GM23338 (cell line): ENCODE measurements around the gene SRP72. TPM values are rescaled to one million over a fixed set of nuclear protein-coding genes. Genes with fewer than 3 reads are reported as not detected.

ENCODE experiments used
- ATAC-seq: fragments of 200-7000 bp; cut with Tn5 transposase; 3 replicates; pipeline ENCODE4 v1.9.1; 2020
- DNase-seq: peaks from one replicate; pipeline ENCODE4 v3.0.0-alpha.2; 2015; ENCODE audit warnings: low spot score
- H2AFZ ChIP-seq: fragments of 200-600 bp; sonication (generic); 2 replicates; pipeline ENCODE4 v1.8.0; 2016; ENCODE audit warnings: antibody characterized with exemption, mild to moderate bottlenecking, moderate library complexity
- H3F3A ChIP-seq: fragments of 200-600 bp; sonication (generic); replicated peaks from 2 replicates; pipeline ENCODE4 v1.8.0; 2017; ENCODE audit warnings: antibody characterized with exemption, mixed run types, low read depth
- H3K27ac ChIP-seq: fragments of 200-600 bp; sonication (generic); 2 replicates; pipeline ENCODE4 v1.6.1; 2016; ENCODE audit warnings: low read depth
- H3K27me3 ChIP-seq: fragments of 200-600 bp; sonication (generic); 2 replicates; pipeline ENCODE4 v1.8.0; 2016; ENCODE audit warnings: mild to moderate bottlenecking, mixed run types, moderate library complexity; ENCODE audit not compliant: insufficient read depth
- H3K36me3 ChIP-seq: fragments of 200-600 bp; sonication (generic); 2 replicates; pipeline ENCODE4 v1.8.0; 2016; ENCODE audit warnings: mild to moderate bottlenecking; ENCODE audit not compliant: insufficient read depth
- H3K4me1 ChIP-seq: fragments of 200-600 bp; sonication (generic); 2 replicates; pipeline ENCODE4 v1.8.0; 2016; ENCODE audit warnings: mild to moderate bottlenecking, moderate library complexity; ENCODE audit not compliant: insufficient read depth
- H3K4me2 ChIP-seq: fragments of 200-600 bp; sonication (generic); 2 replicates; pipeline ENCODE4 v1.7.1; 2017; ENCODE audit warnings: mixed run types
- H3K4me3 ChIP-seq: fragments of 200-600 bp; sonication (generic); 2 replicates; pipeline ENCODE4 v1.6.1; 2016; ENCODE audit warnings: mixed run types
- H3K79me2 ChIP-seq: fragments of 200-600 bp; sonication (generic); replicated peaks from 2 replicates; pipeline ENCODE4 v1.8.0; 2017; ENCODE audit warnings: mild to moderate bottlenecking; ENCODE audit not compliant: insufficient read depth
- H3K9me2 ChIP-seq: fragments of 200-600 bp; sonication (generic); 2 replicates; pipeline ENCODE4 v1.8.0; 2017; ENCODE audit not compliant: insufficient read depth
- H4K20me1 ChIP-seq: fragments of 200-600 bp; sonication (generic); replicated peaks from 2 replicates; pipeline ENCODE4 v1.8.0; 2017; ENCODE audit warnings: mild to moderate bottlenecking; ENCODE audit not compliant: insufficient read depth
- H3K27ac Mint-ChIP-seq: 2 replicates; pipeline ENCODE4 v1.8.0; 2020; ENCODE audit warnings: inconsistent platforms, mild to moderate bottlenecking, moderate library complexity, mixed read lengths
- H3K27me3 Mint-ChIP-seq: 3 replicates; pipeline ENCODE4 v1.8.0; 2022; ENCODE audit warnings: low read depth, mild to moderate bottlenecking, moderate library complexity, mixed read lengths, inconsistent platforms; ENCODE audit not compliant: insufficient read depth, poor library complexity
- H3K36me3 Mint-ChIP-seq: 3 replicates; pipeline ENCODE4 v1.8.0; 2021; ENCODE audit warnings: low read depth, mild to moderate bottlenecking, inconsistent platforms, moderate library complexity, mixed read lengths
- H3K4me1 Mint-ChIP-seq: 3 replicates; pipeline ENCODE4 v1.8.0; 2020; ENCODE audit warnings: mild to moderate bottlenecking, inconsistent platforms, mixed read lengths
- H3K4me3 Mint-ChIP-seq: 3 replicates; pipeline ENCODE4 v1.8.0; 2021; ENCODE audit warnings: moderate library complexity, mild to moderate bottlenecking, inconsistent platforms, mixed read lengths
- H3K9me3 Mint-ChIP-seq: 3 replicates; pipeline ENCODE4 v1.8.0; 2020; ENCODE audit warnings: moderate library complexity, mild to moderate bottlenecking, inconsistent platforms, mixed read lengths
- CREB1 ChIP-seq: fragments of 250-450 bp; sonication (Bioruptor Pico); IDR thresholded peaks from 2 replicates; pipeline ENCODE4 v1.5.0; 2020; ENCODE audit warnings: low read depth, mild to moderate bottlenecking, moderate library complexity
- EZH2 ChIP-seq: fragments of 200-600 bp; sonication (generic); IDR thresholded peaks from one replicate; pipeline ENCODE4 v1.8.0; 2017; ENCODE audit warnings: antibody characterized with exemption, mild to moderate bottlenecking, low read depth; ENCODE audit not compliant: unreplicated experiment
- EZH2phosphoT487 ChIP-seq: fragments of 200-600 bp; sonication (generic); IDR thresholded peaks from one replicate; pipeline ENCODE4 v1.8.1; 2018; ENCODE audit warnings: antibody characterized with exemption; ENCODE audit not compliant: unreplicated experiment
- JUNB ChIP-seq: IDR thresholded peaks from one replicate; pipeline ENCODE4 v1.6.1; 2016; ENCODE audit warnings: antibody characterized with exemption; ENCODE audit not compliant: unreplicated experiment
- NANOG ChIP-seq: IDR thresholded peaks from 2 replicates; pipeline ENCODE4 v1.6.1; 2016; ENCODE audit warnings: antibody characterized with exemption, borderline replicate concordance
- POLR2AphosphoS5 ChIP-seq: IDR thresholded peaks from 2 replicates; pipeline ENCODE4 v1.6.1; 2016; ENCODE audit warnings: antibody characterized with exemption, low read depth
- STAT1 ChIP-seq: IDR thresholded peaks from one replicate; pipeline ENCODE4 v1.6.1; 2016; ENCODE audit warnings: antibody characterized with exemption; ENCODE audit not compliant: unreplicated experiment
- ZNF114 ChIP-seq: fragments of 250-450 bp; sonication (Bioruptor Pico); IDR thresholded peaks from 2 replicates; pipeline ENCODE4 v1.5.0; 2020; ENCODE audit warnings: mild to moderate bottlenecking, moderate library complexity
- ZNF331 ChIP-seq: fragments of 250-450 bp; sonication (Bioruptor Pico); IDR thresholded peaks from 2 replicates; pipeline ENCODE4 v1.5.0; 2020; ENCODE audit warnings: low read depth, mild to moderate bottlenecking, moderate library complexity
- polyA plus RNA-seq: library from polyadenylated mRNA; unstranded; fragments of >200 nt; fragmentation: Nextera tagmentation; extraction: Ambion mirVana; gene quantifications from 2 replicates; pipeline ENCODE4 v1.2.1, GENCODE V29; 2016
- total RNA-seq: library from RNA; depleted of rRNA; stranded (reverse); fragments of >200 nt; shearing (Covaris generic); gene quantifications from 2 replicates; pipeline ENCODE4 v1.2.3, GENCODE V29; 2014
- TF ChIP-seq, protein P1 (sequence below), 2 experiments: fragments of 200-600 bp in 1 of 2; sonication (generic) in 1 of 2; conservative IDR thresholded peaks; 2 replicates each; pipeline versions ENCODE4 v1.5.1 to v1.6.1; 2016 to 2017; ENCODE audit warnings: antibody characterized with exemption in 2 of 2, low read depth in 2 of 2, mild to moderate bottlenecking in 2 of 2, moderate library complexity in 1 of 2
- TF ChIP-seq, protein P2 (sequence below): IDR thresholded peaks from 2 replicates; pipeline ENCODE4 v1.6.1; 2016; ENCODE audit warnings: antibody characterized with exemption
- TF ChIP-seq, protein P3 (sequence below): fragments of 250-450 bp; sonication (Bioruptor Pico); IDR thresholded peaks from 2 replicates; pipeline ENCODE4 v1.5.0; 2020; ENCODE audit warnings: mild to moderate bottlenecking, moderate library complexity
- TF ChIP-seq, protein P4 (sequence below): IDR thresholded peaks from one replicate; pipeline ENCODE4 v1.6.1; 2018; ENCODE audit warnings: antibody characterized with exemption; ENCODE audit not compliant: unreplicated experiment

Gene SRP72
- total and polyA plus RNA-seq, 2 experiments from 2014 or later, result 84.6 to 174 TPM

DNA sequence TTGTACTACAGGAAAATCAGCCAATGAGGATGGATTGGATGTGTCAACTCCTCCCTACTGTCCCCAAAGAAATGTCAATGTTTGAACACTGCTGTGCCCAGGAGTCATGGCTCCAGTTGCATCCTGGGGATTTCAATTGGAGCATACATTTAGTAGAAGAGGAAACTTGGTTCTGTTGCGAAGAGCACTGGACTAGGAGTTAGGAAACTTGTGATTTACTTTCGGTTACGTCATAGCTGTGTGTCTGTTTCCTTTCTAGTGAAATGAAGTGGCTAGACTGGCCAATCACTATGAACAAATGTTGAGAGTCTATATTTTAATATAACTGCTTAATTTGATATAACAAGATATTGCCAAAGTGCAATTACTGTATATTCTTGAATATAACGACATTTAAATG is 73.4 kb downstream of the SRP72 start:
- no peaks in the 10 kb centered on the region; the same call in 2 of the 3 replicates for H3K4me1 Mint-ChIP-seq
- H3K27me3 Mint-ChIP-seq, result peaks cover 5% of the 10 kb centered on the region

More for the DNA sequence above, 73.4 kb downstream of the SRP72 start:
- no peak overlapping the region for H3K4me3 Mint-ChIP-seq
- no peaks in the 10 kb centered on the region; the same call in 2 of the 3 replicates for H3K9me3 Mint-ChIP-seq
- DNase-seq (no peak), ATAC-seq (no peak)
- H3K9me2 ChIP-seq, result no peaks in the 10 kb centered on the region
- no peak overlapping the region for H3K4me3 ChIP-seq
- H3K27ac ChIP-seq, result no peak overlapping the region
- H3K27ac Mint-ChIP-seq, result no peak overlapping the region
- H3K4me1 ChIP-seq, result no peaks in the 10 kb centered on the region
- no peaks in the 10 kb centered on the region for H3F3A ChIP-seq
- no peaks in the 10 kb centered on the region for H3K79me2 ChIP-seq
- no peaks in the 10 kb centered on the region for H3K36me3 Mint-ChIP-seq
- no peaks in the 10 kb centered on the region for H4K20me1 ChIP-seq
- TF ChIP-seq, protein P1, sequence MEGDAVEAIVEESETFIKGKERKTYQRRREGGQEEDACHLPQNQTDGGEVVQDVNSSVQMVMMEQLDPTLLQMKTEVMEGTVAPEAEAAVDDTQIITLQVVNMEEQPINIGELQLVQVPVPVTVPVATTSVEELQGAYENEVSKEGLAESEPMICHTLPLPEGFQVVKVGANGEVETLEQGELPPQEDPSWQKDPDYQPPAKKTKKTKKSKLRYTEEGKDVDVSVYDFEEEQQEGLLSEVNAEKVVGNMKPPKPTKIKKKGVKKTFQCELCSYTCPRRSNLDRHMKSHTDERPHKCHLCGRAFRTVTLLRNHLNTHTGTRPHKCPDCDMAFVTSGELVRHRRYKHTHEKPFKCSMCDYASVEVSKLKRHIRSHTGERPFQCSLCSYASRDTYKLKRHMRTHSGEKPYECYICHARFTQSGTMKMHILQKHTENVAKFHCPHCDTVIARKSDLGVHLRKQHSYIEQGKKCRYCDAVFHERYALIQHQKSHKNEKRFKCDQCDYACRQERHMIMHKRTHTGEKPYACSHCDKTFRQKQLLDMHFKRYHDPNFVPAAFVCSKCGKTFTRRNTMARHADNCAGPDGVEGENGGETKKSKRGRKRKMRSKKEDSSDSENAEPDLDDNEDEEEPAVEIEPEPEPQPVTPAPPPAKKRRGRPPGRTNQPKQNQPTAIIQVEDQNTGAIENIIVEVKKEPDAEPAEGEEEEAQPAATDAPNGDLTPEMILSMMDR (conservative IDR thresholded peaks at IDR 0.05; ENCODE audit: low read depth in 2 of 2), result no peak
- TF ChIP-seq ZNF114 (CRISPR knock-in tag) (no peak), CREB1 (CRISPR knock-in tag) (no peak), ZNF331 (CRISPR knock-in tag) (no peak), EZH2phosphoT487 (no peak), POLR2AphosphoS5 (no peak), JUNB (no peak), STAT1 (no peak), NANOG (no peak), EZH2 (no peak)
- TF ChIP-seq, protein P2, sequence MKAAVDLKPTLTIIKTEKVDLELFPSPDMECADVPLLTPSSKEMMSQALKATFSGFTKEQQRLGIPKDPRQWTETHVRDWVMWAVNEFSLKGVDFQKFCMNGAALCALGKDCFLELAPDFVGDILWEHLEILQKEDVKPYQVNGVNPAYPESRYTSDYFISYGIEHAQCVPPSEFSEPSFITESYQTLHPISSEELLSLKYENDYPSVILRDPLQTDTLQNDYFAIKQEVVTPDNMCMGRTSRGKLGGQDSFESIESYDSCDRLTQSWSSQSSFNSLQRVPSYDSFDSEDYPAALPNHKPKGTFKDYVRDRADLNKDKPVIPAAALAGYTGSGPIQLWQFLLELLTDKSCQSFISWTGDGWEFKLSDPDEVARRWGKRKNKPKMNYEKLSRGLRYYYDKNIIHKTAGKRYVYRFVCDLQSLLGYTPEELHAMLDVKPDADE, result no peak
- TF ChIP-seq, protein P3, sequence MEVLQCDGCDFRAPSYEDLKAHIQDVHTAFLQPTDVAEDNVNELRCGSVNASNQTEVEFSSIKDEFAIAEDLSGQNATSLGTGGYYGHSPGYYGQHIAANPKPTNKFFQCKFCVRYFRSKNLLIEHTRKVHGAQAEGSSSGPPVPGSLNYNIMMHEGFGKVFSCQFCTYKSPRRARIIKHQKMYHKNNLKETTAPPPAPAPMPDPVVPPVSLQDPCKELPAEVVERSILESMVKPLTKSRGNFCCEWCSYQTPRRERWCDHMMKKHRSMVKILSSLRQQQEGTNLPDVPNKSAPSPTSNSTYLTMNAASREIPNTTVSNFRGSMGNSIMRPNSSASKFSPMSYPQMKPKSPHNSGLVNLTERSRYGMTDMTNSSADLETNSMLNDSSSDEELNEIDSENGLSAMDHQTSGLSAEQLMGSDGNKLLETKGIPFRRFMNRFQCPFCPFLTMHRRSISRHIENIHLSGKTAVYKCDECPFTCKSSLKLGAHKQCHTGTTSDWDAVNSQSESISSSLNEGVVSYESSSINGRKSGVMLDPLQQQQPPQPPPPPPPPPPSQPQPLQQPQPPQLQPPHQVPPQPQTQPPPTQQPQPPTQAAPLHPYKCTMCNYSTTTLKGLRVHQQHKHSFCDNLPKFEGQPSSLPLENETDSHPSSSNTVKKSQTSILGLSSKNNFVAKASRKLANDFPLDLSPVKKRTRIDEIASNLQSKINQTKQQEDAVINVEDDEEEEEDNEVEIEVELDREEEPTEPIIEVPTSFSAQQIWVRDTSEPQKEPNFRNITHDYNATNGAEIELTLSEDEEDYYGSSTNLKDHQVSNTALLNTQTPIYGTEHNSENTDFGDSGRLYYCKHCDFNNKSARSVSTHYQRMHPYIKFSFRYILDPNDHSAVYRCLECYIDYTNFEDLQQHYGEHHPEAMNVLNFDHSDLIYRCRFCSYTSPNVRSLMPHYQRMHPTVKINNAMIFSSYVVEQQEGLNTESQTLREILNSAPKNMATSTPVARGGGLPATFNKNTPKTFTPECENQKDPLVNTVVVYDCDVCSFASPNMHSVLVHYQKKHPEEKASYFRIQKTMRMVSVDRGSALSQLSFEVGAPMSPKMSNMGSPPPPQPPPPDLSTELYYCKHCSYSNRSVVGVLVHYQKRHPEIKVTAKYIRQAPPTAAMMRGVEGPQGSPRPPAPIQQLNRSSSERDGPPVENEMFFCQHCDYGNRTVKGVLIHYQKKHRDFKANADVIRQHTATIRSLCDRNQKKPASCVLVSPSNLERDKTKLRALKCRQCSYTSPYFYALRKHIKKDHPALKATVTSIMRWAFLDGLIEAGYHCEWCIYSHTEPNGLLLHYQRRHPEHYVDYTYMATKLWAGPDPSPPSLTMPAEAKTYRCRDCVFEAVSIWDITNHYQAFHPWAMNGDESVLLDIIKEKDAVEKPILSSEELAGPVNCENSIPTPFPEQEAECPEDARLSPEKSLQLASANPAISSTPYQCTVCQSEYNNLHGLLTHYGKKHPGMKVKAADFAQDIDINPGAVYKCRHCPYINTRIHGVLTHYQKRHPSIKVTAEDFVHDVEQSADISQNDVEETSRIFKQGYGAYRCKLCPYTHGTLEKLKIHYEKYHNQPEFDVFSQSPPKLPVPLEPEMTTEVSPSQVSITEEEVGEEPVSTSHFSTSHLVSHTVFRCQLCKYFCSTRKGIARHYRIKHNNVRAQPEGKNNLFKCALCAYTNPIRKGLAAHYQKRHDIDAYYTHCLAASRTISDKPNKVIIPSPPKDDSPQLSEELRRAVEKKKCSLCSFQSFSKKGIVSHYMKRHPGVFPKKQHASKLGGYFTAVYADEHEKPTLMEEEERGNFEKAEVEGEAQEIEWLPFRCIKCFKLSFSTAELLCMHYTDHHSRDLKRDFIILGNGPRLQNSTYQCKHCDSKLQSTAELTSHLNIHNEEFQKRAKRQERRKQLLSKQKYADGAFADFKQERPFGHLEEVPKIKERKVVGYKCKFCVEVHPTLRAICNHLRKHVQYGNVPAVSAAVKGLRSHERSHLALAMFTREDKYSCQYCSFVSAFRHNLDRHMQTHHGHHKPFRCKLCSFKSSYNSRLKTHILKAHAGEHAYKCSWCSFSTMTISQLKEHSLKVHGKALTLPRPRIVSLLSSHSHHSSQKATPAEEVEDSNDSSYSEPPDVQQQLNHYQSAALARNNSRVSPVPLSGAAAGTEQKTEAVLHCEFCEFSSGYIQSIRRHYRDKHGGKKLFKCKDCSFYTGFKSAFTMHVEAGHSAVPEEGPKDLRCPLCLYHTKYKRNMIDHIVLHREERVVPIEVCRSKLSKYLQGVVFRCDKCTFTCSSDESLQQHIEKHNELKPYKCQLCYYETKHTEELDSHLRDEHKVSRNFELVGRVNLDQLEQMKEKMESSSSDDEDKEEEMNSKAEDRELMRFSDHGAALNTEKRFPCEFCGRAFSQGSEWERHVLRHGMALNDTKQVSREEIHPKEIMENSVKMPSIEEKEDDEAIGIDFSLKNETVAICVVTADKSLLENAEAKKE (CRISPR knock-in tag), result no peak
- TF ChIP-seq, protein P4, sequence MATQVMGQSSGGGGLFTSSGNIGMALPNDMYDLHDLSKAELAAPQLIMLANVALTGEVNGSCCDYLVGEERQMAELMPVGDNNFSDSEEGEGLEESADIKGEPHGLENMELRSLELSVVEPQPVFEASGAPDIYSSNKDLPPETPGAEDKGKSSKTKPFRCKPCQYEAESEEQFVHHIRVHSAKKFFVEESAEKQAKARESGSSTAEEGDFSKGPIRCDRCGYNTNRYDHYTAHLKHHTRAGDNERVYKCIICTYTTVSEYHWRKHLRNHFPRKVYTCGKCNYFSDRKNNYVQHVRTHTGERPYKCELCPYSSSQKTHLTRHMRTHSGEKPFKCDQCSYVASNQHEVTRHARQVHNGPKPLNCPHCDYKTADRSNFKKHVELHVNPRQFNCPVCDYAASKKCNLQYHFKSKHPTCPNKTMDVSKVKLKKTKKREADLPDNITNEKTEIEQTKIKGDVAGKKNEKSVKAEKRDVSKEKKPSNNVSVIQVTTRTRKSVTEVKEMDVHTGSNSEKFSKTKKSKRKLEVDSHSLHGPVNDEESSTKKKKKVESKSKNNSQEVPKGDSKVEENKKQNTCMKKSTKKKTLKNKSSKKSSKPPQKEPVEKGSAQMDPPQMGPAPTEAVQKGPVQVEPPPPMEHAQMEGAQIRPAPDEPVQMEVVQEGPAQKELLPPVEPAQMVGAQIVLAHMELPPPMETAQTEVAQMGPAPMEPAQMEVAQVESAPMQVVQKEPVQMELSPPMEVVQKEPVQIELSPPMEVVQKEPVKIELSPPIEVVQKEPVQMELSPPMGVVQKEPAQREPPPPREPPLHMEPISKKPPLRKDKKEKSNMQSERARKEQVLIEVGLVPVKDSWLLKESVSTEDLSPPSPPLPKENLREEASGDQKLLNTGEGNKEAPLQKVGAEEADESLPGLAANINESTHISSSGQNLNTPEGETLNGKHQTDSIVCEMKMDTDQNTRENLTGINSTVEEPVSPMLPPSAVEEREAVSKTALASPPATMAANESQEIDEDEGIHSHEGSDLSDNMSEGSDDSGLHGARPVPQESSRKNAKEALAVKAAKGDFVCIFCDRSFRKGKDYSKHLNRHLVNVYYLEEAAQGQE, result no peak
- H3K4me2 ChIP-seq, result no peak overlapping the region
- H3K27me3 ChIP-seq, result peaks cover 12% of the 10 kb centered on the region
- H3K36me3 ChIP-seq, result no peaks in the 10 kb centered on the region
- no peak overlapping the region for H2AFZ ChIP-seq
